ENCODE results near the gene PRKAG2. TPM values are rescaled to one million over a fixed set of nuclear protein-coding genes. Genes with fewer than 3 reads are reported as not detected.

The PRKAG2 gene
- total RNA-seq, 2 donors from 2014 or later = 21.6 to 31.7 TPM

- Mint-ChIP-seq H3K36me3 (ENCODE audit: low read depth) (no peaks in the 10 kb centered on the region), H3K4me3 (no peak overlapping the region)
Observed at GRCh38 chr7:151895008-151895630, 18.2 kb upstream of the PRKAG2 start.

GRCh38 chr7:151894111-151895007 lies 17.4 kb upstream of the PRKAG2 start:
- Mint-ChIP-seq H3K27ac (no peak overlapping the region), H3K9me3 (no peaks in the 10 kb centered on the region), H3K27me3 (peaks cover 27% of the 10 kb centered on the region), H3K36me3 (ENCODE audit: low read depth) (no peaks in the 10 kb centered on the region), H3K4me1 (no peaks in the 10 kb centered on the region), H3K4me3 (no peak overlapping the region)
- no peak for ATAC-seq (replicated peaks)

More at GRCh38 chr7:151895008-151895630, 18.2 kb upstream of the PRKAG2 start:
- Mint-ChIP-seq H3K9me3 (no peaks in the 10 kb centered on the region), H3K27me3 (peaks cover 34% of the 10 kb centered on the region), H3K4me1 (no peaks in the 10 kb centered on the region), H3K27ac (no peak overlapping the region)
- no peak for ATAC-seq (replicated peaks)

- H3K4me1 Mint-ChIP-seq = no peaks in the 10 kb centered on the region
- H3K36me3 Mint-ChIP-seq (ENCODE audit: low read depth) = no peaks in the 10 kb centered on the region
- H3K4me3 Mint-ChIP-seq = no peak overlapping the region
- ATAC-seq (replicated peaks) = no peak
- H3K27ac Mint-ChIP-seq = no peak overlapping the region
- peaks cover 23% of the 10 kb centered on the region for H3K27me3 Mint-ChIP-seq
- no peaks in the 10 kb centered on the region for H3K9me3 Mint-ChIP-seq
Observed at GRCh38 chr7:151893405-151893923, 16.5 kb upstream of the PRKAG2 start.

- Mint-ChIP-seq H3K4me1 (no peaks in the 10 kb centered on the region), H3K36me3 (ENCODE audit: low read depth) (no peaks in the 10 kb centered on the region), H3K4me3 (no peak overlapping the region), H3K27ac (no peak overlapping the region), H3K9me3 (no peaks in the 10 kb centered on the region), H3K27me3 (peaks cover 20% of the 10 kb centered on the region)
- ATAC-seq (replicated peaks) = no peak
Observed at GRCh38 chr7:151891753-151892152, 14.8 kb upstream of the PRKAG2 start.

- Mint-ChIP-seq H3K4me1 (no peaks in the 10 kb centered on the region), H3K27ac (no peak overlapping the region), H3K36me3 (ENCODE audit: low read depth) (no peaks in the 10 kb centered on the region), H3K4me3 (no peak overlapping the region), H3K27me3 (peaks cover 20% of the 10 kb centered on the region), H3K9me3 (no peaks in the 10 kb centered on the region)
- ATAC-seq (replicated peaks) = no peak
Observed at GRCh38 chr7:151891182-151891581, 14.3 kb upstream of the PRKAG2 start.

GRCh38 chr7:151890355-151891004 lies 13.6 kb upstream of the PRKAG2 start:
- ATAC-seq (replicated peaks) = no peak
- Mint-ChIP-seq H3K4me1 (no peaks in the 10 kb centered on the region), H3K27me3 (peaks cover 26% of the 10 kb centered on the region), H3K4me3 (no peak overlapping the region), H3K9me3 (no peaks in the 10 kb centered on the region), H3K27ac (no peak overlapping the region), H3K36me3 (ENCODE audit: low read depth) (no peaks in the 10 kb centered on the region)

- Mint-ChIP-seq H3K27ac (no peak overlapping the region), H3K4me1 (no peaks in the 10 kb centered on the region), H3K36me3 (ENCODE audit: low read depth) (no peaks in the 10 kb centered on the region), H3K4me3 (no peak overlapping the region), H3K9me3 (no peaks in the 10 kb centered on the region), H3K27me3 (peaks cover 25% of the 10 kb centered on the region)
- no peak for ATAC-seq (replicated peaks)
Observed at GRCh38 chr7:151889406-151890354, 12.8 kb upstream of the PRKAG2 start.

DNA sequence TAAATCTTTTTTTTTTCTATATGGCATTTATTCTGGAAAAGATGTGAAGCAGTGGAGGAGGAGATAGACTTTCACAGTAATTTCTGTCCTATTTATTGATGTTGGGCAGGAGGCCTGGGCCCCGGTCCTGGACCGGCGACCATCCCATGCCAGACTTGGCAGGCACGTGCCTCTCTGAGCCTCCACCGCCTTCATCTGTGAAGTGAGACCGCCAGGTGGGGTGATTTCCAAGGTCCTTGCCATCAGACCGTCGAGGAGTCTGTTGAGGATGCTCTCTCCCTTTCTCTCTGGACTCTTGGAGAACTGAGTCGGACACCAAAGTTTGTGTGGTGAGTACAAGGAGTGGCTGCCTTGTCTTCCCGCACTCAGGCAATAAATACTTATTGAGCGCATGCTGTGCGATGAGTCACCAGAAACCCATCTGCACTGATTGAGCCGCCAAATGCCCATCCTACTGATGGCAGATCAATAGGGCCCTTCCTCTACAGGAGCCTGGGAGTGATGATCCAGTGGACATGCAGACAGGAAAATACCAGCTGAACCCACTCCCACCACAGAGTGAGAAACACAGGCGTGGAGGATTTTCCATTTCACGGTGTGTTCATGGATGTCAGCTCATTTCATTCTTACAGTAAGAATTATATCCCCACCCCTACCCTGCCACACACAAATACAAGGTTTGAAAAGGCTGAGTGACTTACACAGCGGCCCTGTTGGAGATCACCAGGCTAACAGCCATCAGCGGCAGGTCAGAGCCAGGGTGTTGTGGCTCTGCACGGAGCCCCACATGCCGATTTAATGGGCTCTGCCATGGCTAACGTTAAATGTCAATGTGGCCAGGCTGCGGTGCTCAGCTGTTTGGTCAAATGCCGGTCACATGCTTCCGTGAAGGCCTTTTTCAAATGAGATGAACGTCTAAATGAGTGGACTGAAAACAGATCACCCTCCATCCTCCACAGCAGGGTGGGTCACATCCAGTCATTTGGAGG lies 11.5 kb upstream of the PRKAG2 start:
- H3K27me3 Mint-ChIP-seq = peaks cover 21% of the 10 kb centered on the region
- ATAC-seq (replicated peaks) = no peak
- H3K27ac Mint-ChIP-seq = no peak overlapping the region
- no peaks in the 10 kb centered on the region for H3K4me1 Mint-ChIP-seq
- no peaks in the 10 kb centered on the region for H3K36me3 Mint-ChIP-seq (ENCODE audit: low read depth)
- H3K4me3 Mint-ChIP-seq = no peak overlapping the region
- no peaks in the 10 kb centered on the region for H3K9me3 Mint-ChIP-seq

DNA sequence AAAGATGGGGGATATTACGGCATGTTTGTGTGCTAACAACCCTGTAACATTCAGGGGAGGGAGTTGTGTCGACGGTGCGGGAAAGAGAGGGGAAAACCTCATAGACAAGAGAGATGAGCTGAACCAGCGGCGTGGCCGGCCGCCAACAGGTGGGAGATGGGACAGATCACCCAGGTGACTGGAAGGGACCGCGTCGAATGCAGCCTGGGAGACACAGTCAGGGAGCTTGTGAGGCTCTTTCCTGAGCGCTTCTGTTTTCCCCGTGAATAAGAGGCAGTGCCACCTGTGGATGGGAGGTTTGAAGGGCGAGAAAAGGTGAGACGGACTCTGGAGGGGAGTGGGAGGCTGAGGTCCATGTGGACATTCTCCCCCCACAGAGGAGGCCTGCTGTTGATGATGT lies 9.9 kb upstream of the PRKAG2 start:
- no peaks in the 10 kb centered on the region for H3K36me3 Mint-ChIP-seq (ENCODE audit: low read depth)
- H3K4me1 Mint-ChIP-seq = no peaks in the 10 kb centered on the region
- no peak overlapping the region for H3K27ac Mint-ChIP-seq
- no peak for ATAC-seq (replicated peaks)
- H3K4me3 Mint-ChIP-seq = no peak overlapping the region
- peaks cover 17% of the 10 kb centered on the region for H3K27me3 Mint-ChIP-seq
- H3K9me3 Mint-ChIP-seq = no peaks in the 10 kb centered on the region

DNA sequence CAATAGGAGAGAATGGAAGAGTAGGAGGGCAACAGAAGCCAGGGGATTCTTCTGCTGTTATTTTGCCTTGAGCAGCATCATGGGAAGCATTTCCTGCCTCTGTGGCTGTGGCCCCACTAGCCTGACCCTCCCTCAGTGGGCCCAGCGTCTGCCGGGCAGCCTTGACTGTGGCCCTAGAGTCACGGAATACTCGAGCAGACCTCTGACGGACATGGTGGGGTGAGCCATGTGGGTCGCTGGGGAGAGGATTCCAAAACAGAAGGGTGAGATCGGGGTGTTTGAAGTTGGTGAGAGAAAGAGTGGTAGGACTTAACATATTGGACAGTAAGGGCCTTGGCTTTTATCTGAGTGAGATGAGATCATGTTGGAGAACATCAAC lies 8.3 kb upstream of the PRKAG2 start:
- H3K4me1 Mint-ChIP-seq = peaks cover 6% of the 10 kb centered on the region
- H3K4me3 Mint-ChIP-seq = no peak overlapping the region
- H3K27me3 Mint-ChIP-seq = peaks cover 9% of the 10 kb centered on the region
- no peaks in the 10 kb centered on the region for H3K36me3 Mint-ChIP-seq (ENCODE audit: low read depth)
- no peak for ATAC-seq (replicated peaks)
- no peaks in the 10 kb centered on the region for H3K9me3 Mint-ChIP-seq
- no peak overlapping the region for H3K27ac Mint-ChIP-seq

DNA sequence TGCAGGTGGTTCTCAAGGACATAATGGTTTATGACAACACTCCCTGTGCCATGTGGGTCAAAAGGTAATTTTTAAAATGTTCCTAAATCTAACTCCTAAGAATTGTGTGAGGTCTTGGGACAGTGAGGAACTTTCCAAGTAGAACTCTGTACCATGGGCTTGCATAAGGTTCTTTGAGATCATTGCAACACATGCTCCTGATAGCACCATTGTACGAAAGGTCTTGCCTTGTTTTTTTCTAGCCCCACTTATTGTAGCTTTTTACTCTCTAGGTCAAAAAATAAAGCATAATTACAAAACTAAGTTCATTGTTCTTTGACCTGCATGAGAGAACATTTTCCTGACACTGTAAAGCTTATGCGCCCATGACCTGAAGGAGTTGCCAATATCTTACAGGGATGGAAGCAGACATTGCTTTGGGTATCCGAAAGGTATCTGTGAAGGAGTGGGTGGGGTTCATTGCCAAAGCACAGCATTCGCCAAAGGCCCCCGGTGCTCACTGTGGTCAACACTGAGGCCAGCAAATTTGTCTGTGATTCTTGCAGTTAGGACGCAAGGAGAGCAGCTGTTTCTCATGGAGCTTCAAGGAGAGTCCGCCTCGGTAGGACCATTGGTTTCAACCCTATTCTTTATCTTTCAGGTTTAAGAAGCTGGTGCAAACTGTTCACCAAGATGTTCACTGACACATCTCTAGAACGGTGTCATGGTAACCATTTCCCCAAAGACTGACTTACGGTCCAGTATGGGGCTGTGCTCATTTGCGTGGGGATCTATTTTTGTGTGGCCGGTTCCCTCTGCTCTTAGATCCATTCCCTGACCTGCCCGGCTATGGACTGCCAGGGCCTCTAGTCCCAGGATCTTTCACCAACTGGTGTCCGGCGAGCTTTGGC lies 7.6 kb upstream of the PRKAG2 start:
- Mint-ChIP-seq H3K9me3 (no peaks in the 10 kb centered on the region), H3K27me3 (peaks cover 9% of the 10 kb centered on the region), H3K27ac (no peak overlapping the region), H3K4me3 (no peak overlapping the region), H3K4me1 (peaks cover 6% of the 10 kb centered on the region), H3K36me3 (ENCODE audit: low read depth) (no peaks in the 10 kb centered on the region)
- ATAC-seq (replicated peaks) = no peak

DNA sequence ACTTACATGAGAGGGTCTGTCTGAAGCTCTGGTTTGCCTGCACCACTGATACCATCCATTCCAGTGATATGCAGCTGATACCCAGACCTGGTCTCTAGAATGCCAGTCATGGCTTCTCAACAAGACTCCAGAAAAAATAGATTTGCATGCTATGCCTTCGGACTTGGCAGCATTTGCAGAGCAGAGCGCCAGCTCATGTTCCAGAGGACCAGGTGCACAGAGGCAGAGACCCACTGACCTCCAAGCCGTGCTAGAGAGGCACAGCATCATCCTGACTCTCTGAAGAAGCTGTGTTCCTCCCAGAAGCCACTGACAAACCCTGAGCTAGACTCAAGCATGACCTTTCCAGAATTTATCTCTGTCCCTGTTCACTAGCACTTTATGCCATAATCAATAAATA lies 6.9 kb upstream of the PRKAG2 start:
- Mint-ChIP-seq H3K9me3 (no peaks in the 10 kb centered on the region), H3K36me3 (ENCODE audit: low read depth) (no peaks in the 10 kb centered on the region), H3K27ac (no peak overlapping the region), H3K4me1 (peaks cover 6% of the 10 kb centered on the region), H3K4me3 (no peak overlapping the region), H3K27me3 (peaks cover 9% of the 10 kb centered on the region)
- ATAC-seq (replicated peaks) = no peak
